ENCODE measurements around the gene SAPCD1. TPM values are rescaled to one million over a fixed set of nuclear protein-coding genes. Genes with fewer than 3 reads are reported as not detected.

Gene SAPCD1
- total and polyA plus RNA-seq, 2 experiments from 2014 or later = 1.3 to 2.5 TPM

- in situ Hi-C loops (cut with MboI) = no loop called here
- H4K20me1 ChIP-seq (ENCODE audit: insufficient read depth) = no peaks in the 10 kb centered on the region
- H3K4me1 ChIP-seq (ENCODE audit: insufficient read depth) = peaks cover 6% of the 10 kb centered on the region; the same call in 1 of the 2 replicates
- peaks cover 23% of the 10 kb centered on the region for H3F3A ChIP-seq (ENCODE audit: insufficient read depth)
- H3K27me3 ChIP-seq (replicated peaks; ENCODE audit: insufficient read depth) = no peaks in the 10 kb centered on the region
- H3K36me3 ChIP-seq (ENCODE audit: low read depth) = peaks cover 13% of the 10 kb centered on the region
- peak overlapping the region; percentile 85 for H3K27ac ChIP-seq
- DNase-seq = peak; percentile 74
- no peaks in the 10 kb centered on the region for H3K9me3 ChIP-seq (ENCODE audit: low read depth)
- WGBS, 2 experiments (ENCODE audit: low coverage in 1 of 2, low lambda C conversion rate in 2 of 2, missing lambda C conversion rate in 2 of 2) = 6 to 8% methylated on average over 7 of the region's 7 CpGs
- peak overlapping the region; percentile 92 for H2AFZ ChIP-seq
- no peaks in the 10 kb centered on the region for H3K9me2 ChIP-seq (ENCODE audit: insufficient read depth)
- H3K4me2 ChIP-seq (ENCODE audit: unreplicated experiment) = peak overlapping the region; percentile 89
- peaks cover 57% of the 10 kb centered on the region for H3K79me2 ChIP-seq (ENCODE audit: insufficient read depth)
- peak overlapping the region; percentile 94 for H3K4me3 ChIP-seq
- H3K9ac ChIP-seq = peak overlapping the region; percentile 93
- TF ChIP-seq EZH2phosphoT487 (IDR thresholded peaks at IDR 0.05; ENCODE audit: insufficient read depth, low read depth) = no peak
- no peak for TF ChIP-seq EZH2 (IDR thresholded peaks at IDR 0.05; ENCODE audit: insufficient read depth, poor library complexity, severe bottlenecking)
These were observed 31.9 kb downstream of the SAPCD1 start for GRCh38 chr6:31794294-31794865.

DNA sequence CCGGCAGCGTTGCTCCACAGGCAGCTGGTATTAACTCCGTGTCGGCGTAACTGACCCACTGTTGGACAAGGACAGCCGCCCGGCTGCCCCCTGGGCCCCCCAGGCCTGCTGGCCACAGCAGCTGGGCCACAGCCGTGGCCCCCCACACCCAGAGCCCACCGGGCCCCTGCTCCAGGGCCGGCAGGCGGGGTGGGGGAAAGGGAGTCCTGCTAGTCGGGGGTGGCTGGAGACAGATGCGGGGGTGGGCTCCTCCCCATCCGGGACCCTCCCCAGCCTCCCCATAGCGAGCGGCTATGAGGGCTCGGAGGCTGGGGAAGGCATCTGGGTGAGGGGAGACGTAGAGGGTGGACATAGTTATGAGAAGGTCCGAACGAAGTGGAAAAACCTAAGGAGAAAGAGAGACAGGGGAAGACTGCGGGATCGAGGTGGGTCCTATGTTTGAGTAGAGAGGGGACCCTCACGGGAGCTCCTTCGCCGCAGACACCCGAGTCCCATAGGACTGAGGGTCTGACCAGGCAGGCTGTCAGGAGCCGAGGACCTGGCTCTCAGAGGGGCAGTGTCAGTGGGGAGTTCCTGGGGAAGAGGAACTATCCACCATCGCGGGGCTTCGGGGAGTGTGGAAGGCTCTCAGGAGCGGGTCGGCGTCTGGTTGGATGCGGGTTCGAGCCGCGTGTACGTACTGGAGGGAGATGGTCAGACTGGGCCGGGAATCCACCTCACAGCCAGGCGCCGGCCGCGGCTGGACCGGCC lies 32.6 kb downstream of the SAPCD1 start:
- DNase-seq = peak; percentile 78
- in situ Hi-C loops (cut with MboI) = no loop called here
- peak overlapping the region; percentile 94 for H3K4me3 ChIP-seq

GRCh38 chr6:31795616-31796298 lies 33.3 kb downstream of the SAPCD1 start, which contains the start of gene VARS1:
TSS of gene VARS1 (minus strand) at chr6:31795752. CDS start at chr6:31795217, 535 bp downstream.
- 1 to 2% methylated on average over 46 to 56 of the region's 75 CpGs for WGBS, 2 experiments (ENCODE audit: low coverage in 1 of 2, low lambda C conversion rate in 2 of 2, missing lambda C conversion rate in 2 of 2)
- Histone ChIP-seq H4K20me1 (ENCODE audit: insufficient read depth) (no peaks in the 10 kb centered on the region), H3K27me3 (replicated peaks; ENCODE audit: insufficient read depth) (no peaks in the 10 kb centered on the region), H3K4me2 (ENCODE audit: unreplicated experiment) (peak within 1 kb of the TSS; percentile 89), H3K4me3 (peak within 1 kb of the TSS; percentile 94), H3K9me3 (ENCODE audit: low read depth) (no peaks in the 10 kb centered on the region), H3K9ac (peak within 1 kb of the TSS; percentile 93), H2AFZ (peak within 1 kb of the TSS; percentile 92), H3K4me1 (ENCODE audit: insufficient read depth) (peaks cover 6% of the 10 kb centered on the region; the same call in 1 of the 2 replicates), H3K79me2 (ENCODE audit: insufficient read depth) (peaks cover 45% of the 10 kb centered on the region), H3K9me2 (ENCODE audit: insufficient read depth) (no peaks in the 10 kb centered on the region), H3F3A (ENCODE audit: insufficient read depth) (peaks cover 23% of the 10 kb centered on the region), H3K36me3 (ENCODE audit: low read depth) (peaks cover 2% of the 10 kb centered on the region; the same call in 1 of the 2 replicates), H3K27ac (peak within 1 kb of the TSS; percentile 85)
- in situ Hi-C loops (cut with MboI) = no loop called here
- DNase-seq = peak; percentile 95
- no peak for TF ChIP-seq EZH2phosphoT487 (IDR thresholded peaks at IDR 0.05; ENCODE audit: insufficient read depth, low read depth)
- TF ChIP-seq EZH2 (IDR thresholded peaks at IDR 0.05; ENCODE audit: insufficient read depth, poor library complexity, severe bottlenecking) = no peak

More for the DNA sequence above, 32.6 kb downstream of the SAPCD1 start:
- Histone ChIP-seq H3F3A (ENCODE audit: insufficient read depth) (peaks cover 23% of the 10 kb centered on the region), H3K79me2 (ENCODE audit: insufficient read depth) (peaks cover 52% of the 10 kb centered on the region), H3K9me3 (ENCODE audit: low read depth) (no peaks in the 10 kb centered on the region), H4K20me1 (ENCODE audit: insufficient read depth) (no peaks in the 10 kb centered on the region), H3K36me3 (ENCODE audit: low read depth) (peaks cover 9% of the 10 kb centered on the region; the same call in 1 of the 2 replicates), H3K4me1 (ENCODE audit: insufficient read depth) (peaks cover 6% of the 10 kb centered on the region; the same call in 1 of the 2 replicates), H3K9ac (peak overlapping the region; percentile 93), H3K9me2 (ENCODE audit: insufficient read depth) (no peaks in the 10 kb centered on the region), H2AFZ (peak overlapping the region; percentile 92), H3K27ac (peak overlapping the region; percentile 85), H3K4me2 (ENCODE audit: unreplicated experiment) (peak overlapping the region; percentile 89), H3K27me3 (replicated peaks; ENCODE audit: insufficient read depth) (no peaks in the 10 kb centered on the region)
- WGBS, 2 experiments (ENCODE audit: low coverage in 1 of 2, low lambda C conversion rate in 2 of 2, missing lambda C conversion rate in 2 of 2) = 1 to 2% methylated on average over 44 of the region's 44 CpGs
- no peak for TF ChIP-seq EZH2 (IDR thresholded peaks at IDR 0.05; ENCODE audit: insufficient read depth, poor library complexity, severe bottlenecking)
- no peak for TF ChIP-seq EZH2phosphoT487 (IDR thresholded peaks at IDR 0.05; ENCODE audit: insufficient read depth, low read depth)

GRCh38 chr6:31796993-31797385 lies 34.5 kb downstream of the SAPCD1 start:
- Histone ChIP-seq H3K4me1 (ENCODE audit: insufficient read depth) (peaks cover 6% of the 10 kb centered on the region; the same call in 1 of the 2 replicates), H3K9me3 (ENCODE audit: low read depth) (no peaks in the 10 kb centered on the region), H3K9me2 (ENCODE audit: insufficient read depth) (no peaks in the 10 kb centered on the region), H3K4me2 (ENCODE audit: unreplicated experiment) (no peak overlapping the region), H3K36me3 (ENCODE audit: low read depth) (no peaks in the 10 kb centered on the region; the same call in 1 of the 2 replicates), H3F3A (ENCODE audit: insufficient read depth) (peaks cover 23% of the 10 kb centered on the region), H3K4me3 (no peak overlapping the region), H3K9ac (no peak overlapping the region), H3K79me2 (ENCODE audit: insufficient read depth) (peaks cover 39% of the 10 kb centered on the region), H3K27me3 (replicated peaks; ENCODE audit: insufficient read depth) (no peaks in the 10 kb centered on the region), H3K27ac (no peak overlapping the region), H2AFZ (no peak overlapping the region), H4K20me1 (ENCODE audit: insufficient read depth) (no peaks in the 10 kb centered on the region)
- TF ChIP-seq EZH2 (IDR thresholded peaks at IDR 0.05; ENCODE audit: insufficient read depth, poor library complexity, severe bottlenecking) = no peak
- in situ Hi-C loops (cut with MboI) = no loop called here
- DNase-seq = no peak
- 79 to 88% methylated on average over 2 of the region's 2 CpGs for WGBS, 2 experiments (ENCODE audit: low coverage in 1 of 2, low lambda C conversion rate in 2 of 2, missing lambda C conversion rate in 2 of 2)
